HEK293 (cell line): ENCODE results near the gene ANKRD44.

Experiments used
- CTCF ChIA-PET: fragments of 350-600 bp; formaldehyde crosslinking; extraction: SDS; loops from one replicate; lab custom pipeline; 2021; ENCODE audit warnings: antibody characterized with exemption; lab: Yijun Ruan, JAX
- POLR2A ChIA-PET: fragments of 300-600 bp; formaldehyde crosslinking; extraction: SDS; loops from one replicate; lab custom pipeline; 2020; ENCODE audit warnings: antibody characterized with exemption, inconsistent platforms; lab: Yijun Ruan, JAX
- H3K27ac ChIP-seq: fragments of 200-500 bp; sonication (Bioruptor generic); 2 replicates; pipeline ENCODE4 v1.5.1; 2014; ENCODE audit warnings: low read depth, low read length, control low read depth, inconsistent platforms; ENCODE audit errors: extremely low read depth
- H3K36me3 ChIP-seq, 2 experiments: fragments of 200-500 bp in 1 of 2; sonication (Bioruptor generic) in 1 of 2; 1 replicate in 1 of 2; 2 replicates in 1 of 2; pipeline ENCODE4 v1.5.1; 2014 to 2017; ENCODE audit warnings: inconsistent platforms in 2 of 2, low read length in 2 of 2; ENCODE audit not compliant: control insufficient read depth in 2 of 2, insufficient read depth in 1 of 2
- H3K4me1 ChIP-seq: fragments of 200-500 bp; sonication (Bioruptor generic); 2 replicates; pipeline ENCODE4 v1.5.1; 2014; ENCODE audit warnings: mild to moderate bottlenecking, low read length, inconsistent platforms; ENCODE audit not compliant: control insufficient read depth, insufficient read depth
- H3K4me3 ChIP-seq: 2 replicates; pipeline ENCODE4 v1.5.1; 2011; ENCODE audit warnings: low read depth, mild to moderate bottlenecking, control low read depth, low read length, moderate library complexity
- H3K9me3 ChIP-seq: fragments of 200-500 bp; sonication (Bioruptor generic); 2 replicates; pipeline ENCODE4 v1.5.1; 2014; ENCODE audit warnings: low read depth, low read length, inconsistent platforms; ENCODE audit not compliant: control insufficient read depth, insufficient read depth
- GLIS2 ChIP-seq: fragments of 450-650 bp; formaldehyde crosslinking; IDR thresholded peaks from 2 replicates; pipeline ENCODE4 v1.5.1; 2016; ENCODE audit warnings: missing biosample characterization, missing genetic modification characterization
- HOXC10 ChIP-seq: sonication (generic); formaldehyde crosslinking; IDR thresholded peaks from 2 replicates; pipeline ENCODE4 v1.8.1; 2023; ENCODE audit warnings: mild to moderate bottlenecking, missing genetic modification reagents
- KLF16 ChIP-seq: fragments of 450-650 bp; formaldehyde crosslinking; IDR thresholded peaks from 2 replicates; pipeline ENCODE4 v1.5.1; 2017; ENCODE audit warnings: missing biosample characterization, missing genetic modification characterization
- KLF9 ChIP-seq: fragments of 450-650 bp; formaldehyde crosslinking; IDR thresholded peaks from 2 replicates; pipeline ENCODE4 v1.5.1; 2016; ENCODE audit warnings: missing biosample characterization, missing genetic modification characterization, low read depth
- SETDB1 ChIP-seq: IDR thresholded peaks from one replicate; pipeline ENCODE4 v1.6.1; 2017; ENCODE audit warnings: mild to moderate bottlenecking, low read length, moderate library complexity, mixed read lengths; ENCODE audit not compliant: insufficient read length
- WT1 ChIP-seq: fragments of 450-650 bp; formaldehyde crosslinking; IDR thresholded peaks from 2 replicates; pipeline ENCODE4 v1.5.1; 2016; ENCODE audit warnings: missing biosample characterization, missing genetic modification characterization
- ZNF155 ChIP-seq: fragments of 450-650 bp; formaldehyde crosslinking; IDR thresholded peaks from 2 replicates; pipeline ENCODE4 v1.5.1; 2016; ENCODE audit warnings: missing biosample characterization, missing genetic modification characterization
- ZNF175 ChIP-seq: fragments of 450-650 bp; formaldehyde crosslinking; IDR thresholded peaks from 2 replicates; pipeline ENCODE4 v1.5.1; 2016; ENCODE audit warnings: missing biosample characterization, missing genetic modification characterization
- ZNF248 ChIP-seq: fragments of 450-650 bp; formaldehyde crosslinking; IDR thresholded peaks from 2 replicates; pipeline ENCODE4 v1.5.1; 2017; ENCODE audit warnings: missing biosample characterization, missing genetic modification characterization
- ZNF274 ChIP-seq, 2 experiments: fragments of 200-500 bp in 1 of 2; fragments of 450-650 bp in 1 of 2; sonication (Bioruptor generic) in 1 of 2; formaldehyde crosslinking in 1 of 2; IDR thresholded peaks; 2 replicates each; pipeline versions ENCODE4 v1.5.1 to v1.6.1; 2014 to 2016; ENCODE audit warnings: borderline replicate concordance in 1 of 2, inconsistent platforms in 1 of 2, low read length in 1 of 2, missing biosample characterization in 1 of 2, missing genetic modification characterization in 1 of 2
- ZNF302 ChIP-seq: fragments of 450-650 bp; formaldehyde crosslinking; IDR thresholded peaks from 2 replicates; pipeline ENCODE4 v1.5.1; 2016; ENCODE audit warnings: missing biosample characterization, missing genetic modification characterization, low read depth
- ZNF366 ChIP-seq: fragments of 450-650 bp; formaldehyde crosslinking; conservative IDR thresholded peaks from 2 replicates; pipeline ENCODE4 v1.5.1; 2016; ENCODE audit warnings: missing biosample characterization, missing genetic modification characterization
- ZNF416 ChIP-seq: fragments of 450-650 bp; formaldehyde crosslinking; IDR thresholded peaks from 2 replicates; pipeline ENCODE4 v1.5.1; 2016; ENCODE audit warnings: missing biosample characterization, missing genetic modification characterization
- ZNF510 ChIP-seq: fragments of 450-650 bp; formaldehyde crosslinking; IDR thresholded peaks from 2 replicates; pipeline ENCODE4 v1.5.1; 2018; ENCODE audit warnings: mild to moderate bottlenecking, missing genetic modification characterization, missing biosample characterization; ENCODE audit not compliant: insufficient replicate concordance
- ZNF558 ChIP-seq: fragments of 450-650 bp; formaldehyde crosslinking; IDR thresholded peaks from 2 replicates; pipeline ENCODE4 v1.5.1; 2016; ENCODE audit warnings: missing biosample characterization, missing genetic modification characterization
- ZNF623 ChIP-seq: fragments of 450-650 bp; formaldehyde crosslinking; IDR thresholded peaks from 2 replicates; pipeline ENCODE4 v1.5.1; 2016; ENCODE audit warnings: missing biosample characterization, missing genetic modification characterization
- ZNF658 ChIP-seq: fragments of 450-650 bp; formaldehyde crosslinking; IDR thresholded peaks from 2 replicates; pipeline ENCODE4; 2016; ENCODE audit warnings: missing biosample characterization, missing genetic modification characterization
- ZNF660 ChIP-seq: fragments of 450-650 bp; IDR thresholded peaks from 2 replicates; pipeline ENCODE4 v1.5.1; 2018; ENCODE audit warnings: missing biosample characterization, mild to moderate bottlenecking, missing genetic modification characterization
- ZNF777 ChIP-seq: fragments of 450-650 bp; formaldehyde crosslinking; IDR thresholded peaks from 2 replicates; pipeline ENCODE4 v1.5.1; 2017; ENCODE audit warnings: missing biosample characterization, missing genetic modification characterization, borderline replicate concordance
- TF ChIP-seq, protein P1 (sequence below): fragments of 450-650 bp; formaldehyde crosslinking; IDR thresholded peaks from 2 replicates; pipeline ENCODE4 v1.5.1; 2016; ENCODE audit warnings: missing biosample characterization, missing genetic modification characterization
- TF ChIP-seq, protein P2 (sequence below): fragments of 450-650 bp; formaldehyde crosslinking; IDR thresholded peaks from 2 replicates; pipeline ENCODE4 v1.5.0; 2017; ENCODE audit warnings: missing biosample characterization, missing genetic modification characterization, borderline replicate concordance
- TF ChIP-seq, protein P3 (sequence below): fragments of 450-650 bp; formaldehyde crosslinking; IDR thresholded peaks from 2 replicates; pipeline ENCODE4 v1.5.1; 2016; ENCODE audit warnings: missing biosample characterization, missing genetic modification characterization, borderline replicate concordance
- TF ChIP-seq, protein P4 (sequence below): fragments of 450-650 bp; formaldehyde crosslinking; IDR thresholded peaks from 2 replicates; pipeline ENCODE4 v1.5.1; 2016; ENCODE audit warnings: missing biosample characterization, missing genetic modification characterization

Gene ANKRD44

DNA sequence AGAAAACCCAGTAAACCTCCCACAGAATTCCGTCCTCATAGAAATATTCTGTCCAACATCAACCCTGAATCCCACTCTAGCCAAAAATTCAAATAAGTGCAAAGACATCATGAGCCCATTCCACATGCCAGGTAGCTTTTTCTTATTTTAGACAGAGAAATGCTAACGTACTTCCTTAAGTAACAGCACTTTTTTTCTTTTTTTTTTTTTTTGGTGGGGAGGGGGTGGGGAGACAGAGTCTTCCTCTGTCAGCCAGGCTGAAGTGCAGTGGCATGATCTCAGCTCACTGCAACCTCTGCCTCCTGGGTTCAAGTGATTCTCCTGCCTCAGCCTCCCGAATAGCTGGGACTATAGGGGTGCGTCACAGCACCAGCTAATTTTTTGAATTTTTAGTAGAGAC lies 45.5 kb downstream of the ANKRD44 start (continued):
- TF ChIP-seq, protein P1, sequence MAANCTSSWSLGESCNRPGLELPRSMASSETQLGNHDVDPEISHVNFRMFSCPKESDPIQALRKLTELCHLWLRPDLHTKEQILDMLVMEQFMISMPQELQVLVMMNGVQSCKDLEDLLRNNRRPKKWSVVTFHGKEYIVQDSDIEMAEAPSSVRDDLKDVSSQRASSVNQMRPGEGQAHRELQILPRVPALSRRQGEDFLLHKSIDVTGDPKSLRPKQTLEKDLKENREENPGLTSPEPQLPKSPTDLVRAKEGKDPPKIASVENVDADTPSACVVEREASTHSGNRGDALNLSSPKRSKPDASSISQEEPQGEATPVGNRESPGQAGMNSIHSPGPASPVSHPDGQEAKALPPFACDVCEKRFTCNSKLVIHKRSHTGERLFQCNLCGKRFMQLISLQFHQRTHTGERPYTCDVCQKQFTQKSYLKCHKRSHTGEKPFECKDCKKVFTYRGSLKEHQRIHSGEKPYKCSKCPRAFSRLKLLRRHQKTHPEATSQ (tag by site-specific recombination): no peak
- TF ChIP-seq ZNF660 (tag by site-specific recombination) (no peak), GLIS2 (no peak), KLF16 (tag by site-specific recombination) (no peak), ZNF248 (tag by site-specific recombination) (no peak)
- TF ChIP-seq, protein P2, sequence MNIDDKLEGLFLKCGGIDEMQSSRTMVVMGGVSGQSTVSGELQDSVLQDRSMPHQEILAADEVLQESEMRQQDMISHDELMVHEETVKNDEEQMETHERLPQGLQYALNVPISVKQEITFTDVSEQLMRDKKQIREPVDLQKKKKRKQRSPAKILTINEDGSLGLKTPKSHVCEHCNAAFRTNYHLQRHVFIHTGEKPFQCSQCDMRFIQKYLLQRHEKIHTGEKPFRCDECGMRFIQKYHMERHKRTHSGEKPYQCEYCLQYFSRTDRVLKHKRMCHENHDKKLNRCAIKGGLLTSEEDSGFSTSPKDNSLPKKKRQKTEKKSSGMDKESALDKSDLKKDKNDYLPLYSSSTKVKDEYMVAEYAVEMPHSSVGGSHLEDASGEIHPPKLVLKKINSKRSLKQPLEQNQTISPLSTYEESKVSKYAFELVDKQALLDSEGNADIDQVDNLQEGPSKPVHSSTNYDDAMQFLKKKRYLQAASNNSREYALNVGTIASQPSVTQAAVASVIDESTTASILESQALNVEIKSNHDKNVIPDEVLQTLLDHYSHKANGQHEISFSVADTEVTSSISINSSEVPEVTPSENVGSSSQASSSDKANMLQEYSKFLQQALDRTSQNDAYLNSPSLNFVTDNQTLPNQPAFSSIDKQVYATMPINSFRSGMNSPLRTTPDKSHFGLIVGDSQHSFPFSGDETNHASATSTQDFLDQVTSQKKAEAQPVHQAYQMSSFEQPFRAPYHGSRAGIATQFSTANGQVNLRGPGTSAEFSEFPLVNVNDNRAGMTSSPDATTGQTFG (tag by site-specific recombination): no peak

DNA sequence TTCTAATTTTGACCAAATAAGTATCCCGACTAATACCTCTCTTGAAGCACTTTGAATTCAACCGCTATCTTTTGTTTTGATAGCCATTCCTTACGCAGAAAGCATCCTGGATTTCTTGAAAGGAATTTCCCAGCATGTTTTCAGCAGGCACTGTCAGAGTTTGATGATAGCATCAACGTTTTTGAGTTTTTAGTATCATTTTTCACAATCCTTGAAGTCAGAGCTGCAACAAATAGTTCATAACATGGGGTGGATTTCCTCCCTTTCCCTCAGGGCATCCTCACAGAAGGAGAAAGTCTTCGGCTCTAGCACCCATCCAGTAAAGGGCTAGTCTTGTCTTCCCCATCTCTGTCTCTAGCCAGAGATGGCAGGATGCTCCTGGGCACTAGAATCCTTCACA lies 46.2 kb downstream of the ANKRD44 start:
- CTCF ChIA-PET: no interaction called here
- Histone ChIP-seq H3K27ac (no peak overlapping the region), H3K9me3 (no peaks in the 10 kb centered on the region), H3K36me3 (no peaks in the 10 kb centered on the region), H3K4me3 (no peak overlapping the region), H3K4me1 (no peaks in the 10 kb centered on the region)
- TF ChIP-seq ZNF274 (IDR thresholded peaks at IDR 0.05; ENCODE audit: low read length): no peak
- TF ChIP-seq ZNF274 (tag by site-specific recombination; IDR thresholded peaks at IDR 0.05; ENCODE audit: borderline replicate concordance): no peak
- no peak for TF ChIP-seq ZNF366 (tag by site-specific recombination)
- no peak for TF ChIP-seq ZNF558 (tag by site-specific recombination)
- no peak for TF ChIP-seq HOXC10
- TF ChIP-seq, protein P3, sequence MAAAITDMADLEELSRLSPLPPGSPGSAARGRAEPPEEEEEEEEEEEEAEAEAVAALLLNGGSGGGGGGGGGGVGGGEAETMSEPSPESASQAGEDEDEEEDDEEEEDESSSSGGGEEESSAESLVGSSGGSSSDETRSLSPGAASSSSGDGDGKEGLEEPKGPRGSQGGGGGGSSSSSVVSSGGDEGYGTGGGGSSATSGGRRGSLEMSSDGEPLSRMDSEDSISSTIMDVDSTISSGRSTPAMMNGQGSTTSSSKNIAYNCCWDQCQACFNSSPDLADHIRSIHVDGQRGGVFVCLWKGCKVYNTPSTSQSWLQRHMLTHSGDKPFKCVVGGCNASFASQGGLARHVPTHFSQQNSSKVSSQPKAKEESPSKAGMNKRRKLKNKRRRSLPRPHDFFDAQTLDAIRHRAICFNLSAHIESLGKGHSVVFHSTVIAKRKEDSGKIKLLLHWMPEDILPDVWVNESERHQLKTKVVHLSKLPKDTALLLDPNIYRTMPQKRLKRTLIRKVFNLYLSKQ: no peak
- TF ChIP-seq ZNF248 (tag by site-specific recombination): no peak
- TF ChIP-seq ZNF658 (tag by site-specific recombination): no peak
- TF ChIP-seq ZNF155: no peak
- TF ChIP-seq KLF9 (tag by site-specific recombination): no peak
- no peak for TF ChIP-seq ZNF623
- TF ChIP-seq SETDB1: no peak
- no peak for TF ChIP-seq KLF16 (tag by site-specific recombination)
- no peak for TF ChIP-seq ZNF416 (tag by site-specific recombination)
- TF ChIP-seq, protein P4, sequence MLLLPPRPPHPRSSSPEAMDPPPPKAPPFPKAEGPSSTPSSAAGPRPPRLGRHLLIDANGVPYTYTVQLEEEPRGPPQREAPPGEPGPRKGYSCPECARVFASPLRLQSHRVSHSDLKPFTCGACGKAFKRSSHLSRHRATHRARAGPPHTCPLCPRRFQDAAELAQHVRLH: no peak
- no peak for TF ChIP-seq ZNF175 (tag by site-specific recombination)
- no peak for TF ChIP-seq WT1 (tag by site-specific recombination)
- TF ChIP-seq ZNF302 (tag by site-specific recombination): no peak
- TF ChIP-seq ZNF510: no peak
- TF ChIP-seq ZNF777: no peak
- POLR2A ChIA-PET: no interaction called here
